Thoracic aorta (tissue), 2 donors: ENCODE measurements around the gene UBE2J2. TPM values are rescaled to one million over a fixed set of nuclear protein-coding genes. Genes with fewer than 3 reads are reported as not detected.

Experiments
- ATAC-seq: fragments of 150-250 bp; one replicate; pipeline ENCODE4 v1.8.0; 2017; ENCODE audit warnings: low read depth; ENCODE audit not compliant: insufficient number of reproducible peaks, low FRiP score
- DNase-seq: peaks from one replicate; pipeline ENCODE4 v3.0.0-alpha.2; 2020; ENCODE audit warnings: low spot score
- H3K27ac ChIP-seq, 2 donors: fragments of 200-600 bp; sonication (generic); 1 replicate in 1 of 2; 2 replicates in 1 of 2; pipeline ENCODE4 v1.5.1; 2016; ENCODE audit warnings: mild to moderate bottlenecking in 2 of 2, moderate library complexity in 2 of 2
- H3K27me3 ChIP-seq: fragments of 200-600 bp; sonication (generic); replicated peaks from 2 replicates; pipeline ENCODE4 v1.6.0; 2016; ENCODE audit warnings: mild to moderate bottlenecking; ENCODE audit not compliant: insufficient read depth
- H3K36me3 ChIP-seq: fragments of 200-600 bp; sonication (generic); one replicate; pipeline ENCODE4 v1.5.1; 2016
- H3K4me1 ChIP-seq, 2 donors: fragments of 200-600 bp; sonication (generic); 1 replicate in 1 of 2; 2 replicates in 1 of 2; pipeline versions ENCODE4 v1.5.1 to v1.6.0; 2016; ENCODE audit warnings: low read depth in 2 of 2, mild to moderate bottlenecking in 1 of 2; ENCODE audit not compliant: control insufficient read depth in 1 of 2
- H3K4me3 ChIP-seq: fragments of 200-600 bp; sonication (generic); 2 replicates; pipeline ENCODE4 v1.5.1; 2016; ENCODE audit warnings: mild to moderate bottlenecking
- H3K9me3 ChIP-seq: fragments of 200-600 bp; sonication (generic); 2 replicates; pipeline ENCODE4 v1.5.1; 2016
- CTCF ChIP-seq: fragments of 200-600 bp; sonication (generic); IDR thresholded peaks from one replicate; pipeline ENCODE4 v1.5.1; 2019; ENCODE audit warnings: antibody characterized with exemption
- total RNA-seq, 2 donors: library from RNA; depleted of rRNA; stranded (reverse); fragments of >200 nt; gene quantifications; one replicate each; pipeline versions ENCODE4 v1.1.0 to v1.2.3, GENCODE V29; 2016

The UBE2J2 gene
- total RNA-seq, 2 donors from 2014 or later: 43.5 to 57.7 TPM

- no peak overlapping the region for H3K27ac ChIP-seq
- no peak for ATAC-seq
- H3K4me3 ChIP-seq: no peak overlapping the region
- DNase-seq: no peak
- H3K27me3 ChIP-seq: no peaks in the 10 kb centered on the region
- no peaks in the 10 kb centered on the region for H3K9me3 ChIP-seq
- H3K4me1 ChIP-seq: no peaks in the 10 kb centered on the region
- TF ChIP-seq CTCF: no peak
- no peaks in the 10 kb centered on the region for H3K36me3 ChIP-seq
Measured at GRCh38 chr1:1241588-1242219, 31.9 kb downstream of the UBE2J2 start.

DNA sequence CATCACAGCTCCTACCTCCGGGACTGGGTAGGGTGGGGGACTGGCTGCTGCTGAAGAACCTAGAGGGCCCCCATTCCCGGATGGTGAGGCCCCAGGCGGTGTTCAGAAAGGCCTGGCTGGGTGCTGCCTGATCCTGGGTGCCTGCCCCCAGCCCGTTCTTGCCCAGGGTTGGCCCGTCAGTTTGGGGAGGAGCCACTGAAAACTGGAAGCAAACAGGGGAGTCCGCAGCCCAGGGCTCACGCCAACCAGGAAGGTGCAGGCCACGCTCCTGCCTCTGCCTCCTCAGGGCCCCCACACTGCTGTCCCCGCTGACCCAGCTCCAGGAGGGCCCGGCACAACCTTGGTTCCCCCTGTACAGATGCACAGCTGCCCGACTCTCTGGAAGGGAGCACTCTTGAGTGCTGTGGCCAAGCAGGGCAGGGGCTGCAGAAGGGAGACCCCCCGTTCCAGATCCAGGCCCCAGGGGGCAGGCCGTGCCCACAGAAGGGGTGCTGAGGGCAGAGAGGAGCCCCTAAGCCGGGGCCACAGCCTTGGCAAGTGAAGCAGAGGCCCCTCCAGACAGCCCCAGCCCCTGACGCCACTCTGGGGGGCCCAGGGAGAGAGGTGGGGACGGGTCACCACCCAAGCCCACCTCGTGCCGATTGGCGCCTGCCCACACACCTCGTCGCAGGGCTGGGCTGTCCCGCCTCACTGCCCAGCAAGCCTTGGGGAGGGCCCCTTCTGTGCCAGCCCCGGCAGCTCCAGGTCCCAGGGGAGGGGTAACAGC lies 32.6 kb downstream of the UBE2J2 start:
- no peak for DNase-seq
- Histone ChIP-seq H3K9me3 (no peaks in the 10 kb centered on the region), H3K4me3 (no peak overlapping the region), H3K27me3 (no peaks in the 10 kb centered on the region), H3K27ac (no peak overlapping the region), H3K4me1 (no peaks in the 10 kb centered on the region), H3K36me3 (no peaks in the 10 kb centered on the region)
- no peak for ATAC-seq
- no peak for TF ChIP-seq CTCF

DNA sequence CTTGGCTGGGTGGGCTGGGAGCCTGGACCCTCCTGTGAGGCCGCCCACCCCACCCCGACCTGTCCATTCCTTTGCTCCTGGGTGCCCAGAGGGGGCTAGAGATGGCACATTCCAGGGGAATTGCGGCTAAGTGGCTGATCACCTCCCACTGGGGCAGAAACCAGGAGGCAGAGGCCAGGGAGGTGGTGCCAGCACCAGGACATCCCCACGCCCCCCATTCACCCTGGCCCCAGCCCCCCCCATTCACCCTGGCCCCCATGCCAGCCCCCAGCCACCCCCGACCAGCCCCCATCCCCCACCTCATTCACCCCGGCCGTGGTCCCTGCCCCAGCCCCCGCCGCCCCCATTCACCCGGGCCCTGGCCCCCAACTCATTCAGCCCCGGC lies 33.3 kb downstream of the UBE2J2 start:
- no peak for TF ChIP-seq CTCF
- H3K4me1 ChIP-seq: no peaks in the 10 kb centered on the region
- no peak overlapping the region for H3K4me3 ChIP-seq
- no peaks in the 10 kb centered on the region for H3K9me3 ChIP-seq
- DNase-seq: no peak
- ATAC-seq: no peak
- no peaks in the 10 kb centered on the region for H3K36me3 ChIP-seq
- H3K27ac ChIP-seq: no peak overlapping the region
- H3K27me3 ChIP-seq: no peaks in the 10 kb centered on the region

DNA sequence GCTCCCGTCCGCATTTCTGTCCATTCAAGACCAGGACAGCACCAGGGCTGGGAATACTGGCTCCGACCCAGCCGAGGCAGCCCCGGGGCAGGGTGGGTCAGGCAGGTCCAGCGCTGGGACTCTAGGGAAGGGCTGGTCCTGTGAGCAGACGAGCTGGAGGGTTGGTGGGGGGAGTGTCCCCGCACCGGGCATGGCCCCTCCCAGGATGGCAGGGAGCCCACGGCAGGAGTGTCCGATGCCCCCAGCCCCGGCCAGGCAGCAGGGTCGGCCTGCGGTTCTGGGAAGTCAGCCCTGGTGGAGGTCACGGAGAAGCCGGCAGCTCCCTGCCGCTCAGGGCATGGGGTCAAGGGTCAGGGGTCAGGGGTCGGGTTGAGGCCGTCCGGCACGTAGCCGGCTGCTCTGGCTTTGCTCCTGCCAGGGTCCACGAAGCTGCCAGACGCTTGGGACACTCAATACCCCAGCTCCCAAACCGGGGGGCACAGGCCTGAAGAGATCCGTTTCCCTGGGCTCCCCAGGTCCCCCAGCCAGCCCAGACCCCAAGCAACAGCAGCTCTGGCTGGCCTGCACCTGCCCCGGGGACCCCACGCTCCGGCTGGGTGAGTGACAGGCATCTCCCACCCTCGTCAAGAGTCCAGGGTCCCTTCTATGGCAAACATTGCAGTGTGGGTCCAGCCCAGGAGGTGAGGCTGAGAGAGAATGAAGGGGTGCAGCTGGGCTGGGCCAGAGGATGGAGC lies 33.9 kb downstream of the UBE2J2 start:
- Histone ChIP-seq H3K4me3 (no peak overlapping the region), H3K4me1 (no peaks in the 10 kb centered on the region), H3K36me3 (peaks cover 1% of the 10 kb centered on the region), H3K27ac (no peak overlapping the region), H3K27me3 (no peaks in the 10 kb centered on the region), H3K9me3 (no peaks in the 10 kb centered on the region)
- ATAC-seq: no peak
- no peak for DNase-seq
- no peak for TF ChIP-seq CTCF

DNA sequence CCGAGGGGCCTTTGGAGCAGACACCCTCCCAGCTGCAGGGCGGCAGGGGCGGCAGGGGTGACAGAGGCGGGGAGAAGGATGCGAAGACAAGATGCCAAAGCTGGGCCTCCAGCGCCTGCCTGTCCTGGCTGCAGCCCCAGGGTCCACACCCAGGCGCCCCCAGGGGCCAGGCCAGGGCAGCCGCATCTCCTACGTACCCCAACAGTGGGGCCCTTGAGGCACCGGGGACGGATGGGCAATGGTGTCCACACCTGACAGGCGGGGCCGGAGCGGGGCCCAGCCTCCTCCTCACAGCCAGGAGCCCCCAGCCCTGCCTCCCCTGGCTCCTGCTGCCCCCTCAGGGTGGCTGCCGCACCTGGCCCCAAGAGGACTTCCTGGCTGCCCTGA lies 34.4 kb downstream of the UBE2J2 start:
- Histone ChIP-seq H3K4me3 (no peak overlapping the region), H3K9me3 (no peaks in the 10 kb centered on the region), H3K36me3 (peaks cover 3% of the 10 kb centered on the region), H3K4me1 (no peaks in the 10 kb centered on the region), H3K27ac (no peak overlapping the region), H3K27me3 (no peaks in the 10 kb centered on the region)
- ATAC-seq (no peak), DNase-seq (no peak)
- no peak for TF ChIP-seq CTCF
